ENCODE measurements around the gene CSNK1A1.
A peak's percentile ranks its signal among the peaks of the same experiment; 100 is the strongest.
"Not testable (repeated sequence)": the region's sequence is repeated elsewhere in the genome, so short reads cannot be mapped to it uniquely, and the experiment has no call there.

The CSNK1A1 gene

DNA sequence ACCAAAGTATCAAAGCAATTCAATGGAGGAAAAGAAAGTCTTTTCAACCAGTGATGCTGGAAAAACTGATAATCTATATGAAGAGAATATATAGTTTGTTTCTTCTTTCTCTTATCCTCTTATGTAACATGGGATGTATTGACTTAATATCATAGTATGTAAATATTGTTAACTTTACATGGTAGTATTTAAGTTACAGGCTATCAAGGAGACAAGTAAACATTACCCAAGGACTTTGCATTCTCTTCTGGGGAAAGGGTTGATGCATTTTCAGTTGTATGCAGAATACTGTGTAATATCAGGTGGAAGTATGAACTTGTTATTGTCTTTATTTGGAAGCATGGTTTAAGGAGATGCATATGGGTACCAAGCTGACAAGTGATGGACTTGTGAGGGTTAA is 20.9 kb upstream of the CSNK1A1 start:
- DNase-seq, result no peak

DNA sequence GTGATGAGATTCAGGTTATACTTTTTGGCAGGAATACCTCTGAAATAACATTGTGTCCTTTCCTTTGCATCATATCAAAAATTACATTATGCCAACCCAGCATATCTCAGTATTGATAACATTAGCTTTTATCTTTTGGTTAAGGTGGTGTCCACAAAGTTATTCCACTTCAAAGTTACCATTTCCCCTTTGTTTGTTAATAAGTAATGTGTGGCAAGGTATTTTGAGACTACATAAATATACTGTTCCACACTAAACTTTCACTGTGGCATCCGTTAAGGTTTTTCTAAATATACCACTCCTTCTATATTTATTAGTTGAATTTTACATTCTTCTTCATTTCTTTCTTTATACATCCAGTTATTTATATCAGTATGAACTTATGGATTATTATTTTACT is 16.0 kb upstream of the CSNK1A1 start:
- DNase-seq, result no peak

DNA sequence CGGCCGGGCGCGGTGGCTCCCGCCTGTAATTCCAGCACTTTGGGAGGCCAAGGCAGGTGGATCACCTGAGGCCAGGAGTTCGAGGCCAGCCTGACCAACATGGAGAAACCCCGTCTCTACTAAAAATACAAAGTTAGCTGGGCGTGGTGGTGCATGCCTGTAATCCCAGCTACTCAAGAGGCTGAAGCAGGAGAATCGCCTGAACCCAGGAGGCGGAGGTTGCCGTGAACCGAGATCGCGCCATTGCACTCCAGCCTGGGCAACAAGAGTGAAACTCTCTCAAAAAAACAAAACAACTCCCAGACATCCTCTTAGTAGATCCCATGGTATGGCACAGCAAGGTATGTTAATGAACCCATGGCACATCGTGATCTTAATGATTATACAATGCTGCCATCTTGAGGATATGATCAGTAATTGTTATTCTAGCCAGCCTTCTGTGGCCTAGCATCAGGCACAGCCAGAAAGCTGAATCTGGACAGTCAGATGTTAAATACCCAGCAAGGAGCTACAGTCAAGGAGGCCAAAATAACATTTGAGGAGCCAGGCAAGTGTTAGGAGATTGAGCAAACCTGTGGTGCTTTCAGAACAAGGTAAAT is 13.4 kb upstream of the CSNK1A1 start:
- DNase-seq, result not testable (repeated sequence)

DNA sequence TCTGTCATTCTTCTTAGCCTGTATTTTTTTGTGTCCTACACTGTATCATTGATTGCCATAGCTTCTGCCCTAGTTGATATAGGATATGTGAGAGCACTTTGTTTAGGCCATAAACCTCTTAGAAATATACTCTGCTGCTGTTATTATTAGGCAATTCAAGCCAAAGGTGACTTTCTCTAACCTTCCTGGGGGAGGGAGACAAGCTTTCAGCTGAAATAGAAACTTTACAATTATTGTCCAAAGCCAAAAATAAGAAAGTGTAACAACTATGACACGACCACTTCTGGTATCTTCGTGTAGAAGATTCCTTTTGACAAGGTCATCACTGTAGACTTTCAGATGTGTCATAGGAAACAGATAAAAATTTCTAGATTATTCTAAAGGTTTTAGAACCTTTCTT is 12.2 kb upstream of the CSNK1A1 start:
- no peak for DNase-seq

DNA sequence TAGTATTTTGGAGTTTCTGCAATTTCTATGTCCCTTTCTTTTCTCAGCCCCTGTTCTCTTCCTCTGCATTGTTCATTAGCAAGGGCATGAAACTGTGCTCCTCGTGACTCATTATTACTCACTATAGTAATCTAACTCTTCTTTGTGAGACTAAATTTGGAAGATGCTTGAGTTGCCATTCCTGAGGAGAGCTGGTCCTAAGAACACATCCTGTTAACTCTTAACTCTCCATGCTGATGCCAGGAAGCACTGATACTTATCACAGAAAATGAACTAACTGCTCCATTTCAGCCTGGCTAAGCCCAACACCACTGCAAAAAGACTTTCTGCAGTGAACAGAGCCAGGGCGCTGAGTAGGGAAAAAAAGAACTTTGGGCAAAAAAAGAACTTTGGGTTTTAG is 10.6 kb upstream of the CSNK1A1 start:
- no peak for DNase-seq

DNA sequence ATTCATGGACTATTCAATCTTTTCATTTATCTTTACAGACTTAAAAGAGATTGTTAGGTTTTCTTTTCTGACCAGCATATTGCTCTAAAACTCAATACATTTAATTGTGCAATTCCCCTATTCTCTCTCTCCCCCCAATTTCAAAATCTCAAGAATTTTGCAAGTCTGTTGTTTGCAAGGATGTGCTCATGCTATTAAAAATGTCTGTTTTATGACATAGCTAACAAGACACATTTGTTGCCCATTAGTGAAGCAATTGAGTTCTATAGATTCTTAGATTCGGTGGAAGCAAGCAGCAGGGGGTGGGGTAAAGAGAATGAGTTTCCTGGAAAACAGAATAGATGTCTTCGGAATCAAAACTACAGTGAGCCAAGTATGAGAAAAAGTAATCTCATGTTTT is 8.5 kb upstream of the CSNK1A1 start:
- DNase-seq, result no peak

DNA sequence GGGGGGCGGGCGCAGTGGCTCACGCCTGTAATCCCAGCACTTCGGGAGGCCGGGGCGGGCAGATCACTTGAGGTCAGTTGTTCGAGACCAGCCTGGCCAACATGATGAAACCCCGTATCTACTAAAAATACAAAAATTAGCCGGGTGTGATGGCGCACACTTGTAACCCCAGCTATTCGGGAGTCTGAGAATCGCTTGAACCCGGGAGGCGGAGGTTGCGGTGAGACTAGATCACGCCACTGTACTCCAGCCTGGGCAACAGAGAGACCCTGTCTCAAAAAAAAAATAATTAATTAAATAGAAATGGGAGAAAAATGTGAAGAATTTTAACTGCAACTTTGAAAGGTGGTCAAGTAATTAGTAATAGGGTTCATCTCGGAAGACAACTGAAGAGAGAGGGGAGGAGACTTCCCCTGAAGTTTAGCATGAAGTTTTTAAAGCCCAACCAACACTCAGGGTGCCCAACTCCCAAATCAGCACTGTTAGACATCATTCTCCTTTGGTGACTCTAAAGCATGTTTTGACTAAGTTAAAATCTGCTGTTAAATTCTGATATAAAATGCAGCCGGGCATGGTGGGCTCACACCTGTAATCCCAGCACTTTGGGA is 1.4 kb upstream of the CSNK1A1 start:
- no peak for DNase-seq

DNA sequence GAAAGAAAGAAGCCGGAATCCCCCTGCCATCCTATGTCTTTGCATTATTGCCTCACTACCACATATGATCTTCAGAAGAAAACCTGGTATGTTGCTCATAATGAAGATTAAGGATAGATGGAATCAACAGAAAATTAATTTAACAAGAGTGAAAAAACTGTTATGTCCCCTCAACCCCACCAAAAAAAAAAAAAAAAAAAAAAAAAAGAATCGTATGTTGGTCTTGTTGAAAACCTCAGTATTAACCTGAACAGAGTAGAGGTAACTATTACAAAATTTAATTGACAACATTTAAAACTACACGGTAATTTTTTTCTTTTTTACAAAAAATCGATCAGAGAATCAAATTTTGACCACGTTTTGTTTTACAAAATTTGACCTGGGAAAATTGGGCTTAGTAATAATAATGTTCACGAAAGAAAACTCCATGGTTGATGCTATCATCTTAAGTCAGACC is 827 bp upstream of the CSNK1A1 start:
- no peak for DNase-seq

DNA sequence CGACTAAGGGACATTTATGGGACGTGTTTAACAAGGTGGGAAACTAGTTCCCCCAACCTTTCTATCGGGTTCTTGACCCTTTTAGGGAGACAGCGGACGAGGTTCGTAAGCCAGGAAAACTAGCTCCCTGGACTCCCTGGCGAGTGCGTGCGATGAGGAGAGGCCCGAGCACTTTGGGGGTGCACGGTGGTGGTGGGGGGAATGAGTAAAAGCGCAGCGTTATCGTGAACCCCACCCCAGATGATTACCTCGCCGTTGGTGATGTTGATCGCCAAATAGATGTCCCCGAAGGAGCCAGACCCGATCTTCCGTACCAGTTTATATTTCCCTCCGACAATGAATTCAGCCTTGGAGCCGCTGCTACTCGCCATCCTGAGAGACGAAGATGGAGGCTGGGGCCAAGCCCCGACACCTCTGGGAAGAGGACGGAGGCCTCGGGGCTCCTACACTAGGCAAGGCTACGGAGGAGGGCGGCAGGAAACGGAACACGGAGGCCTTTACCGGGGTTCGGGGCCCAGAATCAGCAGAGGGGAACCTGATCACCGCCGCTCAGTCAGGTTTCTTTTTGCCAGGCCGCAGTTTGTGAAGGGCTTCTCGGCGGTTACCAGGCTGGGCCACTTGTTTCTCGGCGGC is 529 bp downstream of the CSNK1A1 start:
- DNase-seq, result no peak

DNA sequence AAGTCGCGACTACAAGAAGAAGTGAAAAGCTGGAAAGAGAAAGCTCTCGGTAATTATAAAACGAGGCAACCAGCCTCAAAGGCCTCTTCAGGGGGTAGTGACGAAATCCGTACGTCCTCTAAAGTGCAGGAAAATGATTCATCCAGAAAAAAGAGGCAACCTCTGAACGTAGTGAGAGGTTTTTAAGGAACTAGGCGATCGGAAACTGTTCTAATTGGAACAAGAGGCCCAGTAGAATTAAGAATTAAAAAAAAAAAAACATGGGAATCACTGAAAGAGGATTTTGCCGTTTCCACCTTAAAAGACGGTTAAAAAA is 1.0 kb downstream of the CSNK1A1 start:
- no peak for DNase-seq

DNA sequence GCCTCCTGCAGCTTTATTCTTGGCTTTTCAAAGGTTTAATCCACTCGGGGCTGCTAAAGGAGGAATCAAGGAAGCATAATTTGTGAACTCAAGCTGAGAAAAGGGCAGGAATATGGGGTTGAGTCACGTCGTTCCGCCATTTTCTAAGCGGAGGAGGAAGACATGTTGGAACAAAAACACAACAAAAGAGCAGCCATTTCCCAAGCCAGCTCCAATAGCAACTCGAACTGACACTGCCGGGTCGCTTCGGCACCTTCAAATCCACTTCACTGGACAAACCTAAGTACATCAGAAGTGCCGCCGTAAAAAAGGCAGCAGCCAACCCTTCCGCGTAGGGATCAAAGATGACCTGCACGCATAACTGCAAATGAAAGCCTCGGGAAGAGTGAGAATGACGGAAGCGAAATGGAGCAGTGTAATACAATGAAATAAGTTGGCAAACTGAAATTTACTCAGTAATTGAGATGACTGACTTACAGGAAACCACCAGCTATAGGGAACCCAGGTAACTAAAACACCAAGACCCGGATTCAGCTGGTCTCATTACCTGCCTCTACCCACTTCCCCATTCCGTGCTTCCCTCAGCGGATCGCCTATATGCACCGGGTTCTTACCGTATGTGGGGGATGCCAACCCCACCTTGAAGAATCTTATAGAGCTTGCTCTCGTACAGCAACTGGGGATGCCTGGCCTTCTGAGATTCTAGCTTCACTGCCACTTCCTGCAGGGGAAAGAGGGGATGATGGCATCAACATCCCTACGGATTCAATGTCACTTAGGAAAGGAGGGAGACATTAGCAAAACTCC is 1.6 kb downstream of the CSNK1A1 start:
- DNase-seq, result peak; percentile 13 to 18

DNA sequence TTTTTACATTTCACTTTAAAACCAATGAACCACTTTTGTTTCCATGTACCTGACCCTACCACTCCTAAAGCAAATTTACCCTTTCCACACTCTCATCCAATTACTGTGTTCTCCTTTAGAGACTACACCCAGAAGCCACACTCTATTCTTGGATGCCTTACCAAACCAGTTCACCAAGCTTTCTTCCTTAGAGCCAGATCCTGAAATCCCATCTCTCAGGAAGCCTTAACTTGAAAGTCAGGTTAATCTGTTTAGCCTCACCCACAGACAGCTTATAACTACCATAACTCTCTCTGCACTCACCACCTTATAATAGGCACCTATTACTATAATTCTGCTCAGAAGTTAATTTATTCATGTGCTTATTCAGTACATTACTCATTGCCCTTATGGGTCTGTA is 4.3 kb downstream of the CSNK1A1 start:
- no peak for DNase-seq

DNA sequence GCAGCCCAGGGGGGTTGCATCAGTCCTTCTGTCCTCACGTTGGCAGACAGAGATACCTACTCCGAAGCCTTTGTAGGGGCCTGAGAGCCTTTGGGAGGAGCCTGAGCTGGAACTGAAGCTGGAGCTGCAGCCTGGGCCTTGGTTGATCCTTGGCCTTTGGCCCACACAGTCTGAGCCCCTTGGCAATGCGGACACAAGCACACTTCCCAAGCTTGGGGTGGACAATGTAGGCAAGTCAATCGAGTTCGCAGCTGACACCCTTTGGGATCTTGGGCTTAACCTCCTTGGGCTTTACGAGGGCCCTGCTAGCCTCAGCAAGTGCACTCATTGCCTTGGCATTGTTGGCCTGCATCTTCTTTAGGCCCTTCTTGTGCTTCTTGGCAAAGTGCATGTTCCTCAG is 5.9 kb downstream of the CSNK1A1 start:
- DNase-seq, result no peak

DNA sequence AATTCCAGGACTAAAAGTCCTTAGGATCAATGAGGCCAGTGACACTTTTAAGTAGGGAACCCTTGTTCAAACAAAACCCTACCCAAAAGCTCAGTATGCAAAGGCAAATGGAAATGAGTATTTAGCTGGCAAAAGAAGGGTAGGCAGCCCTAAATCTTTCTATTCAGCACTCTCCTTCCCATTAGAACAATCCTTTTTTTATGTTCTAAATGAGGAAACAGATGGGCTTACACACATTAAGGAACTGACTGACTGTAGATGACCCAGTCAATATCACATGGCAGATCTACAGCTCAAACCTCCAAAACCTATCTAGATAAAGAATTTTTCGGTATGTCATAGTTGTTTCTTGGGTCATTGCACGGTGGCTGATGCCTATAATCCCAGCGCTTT is 7.2 kb downstream of the CSNK1A1 start:
- DNase-seq, result no peak

DNA sequence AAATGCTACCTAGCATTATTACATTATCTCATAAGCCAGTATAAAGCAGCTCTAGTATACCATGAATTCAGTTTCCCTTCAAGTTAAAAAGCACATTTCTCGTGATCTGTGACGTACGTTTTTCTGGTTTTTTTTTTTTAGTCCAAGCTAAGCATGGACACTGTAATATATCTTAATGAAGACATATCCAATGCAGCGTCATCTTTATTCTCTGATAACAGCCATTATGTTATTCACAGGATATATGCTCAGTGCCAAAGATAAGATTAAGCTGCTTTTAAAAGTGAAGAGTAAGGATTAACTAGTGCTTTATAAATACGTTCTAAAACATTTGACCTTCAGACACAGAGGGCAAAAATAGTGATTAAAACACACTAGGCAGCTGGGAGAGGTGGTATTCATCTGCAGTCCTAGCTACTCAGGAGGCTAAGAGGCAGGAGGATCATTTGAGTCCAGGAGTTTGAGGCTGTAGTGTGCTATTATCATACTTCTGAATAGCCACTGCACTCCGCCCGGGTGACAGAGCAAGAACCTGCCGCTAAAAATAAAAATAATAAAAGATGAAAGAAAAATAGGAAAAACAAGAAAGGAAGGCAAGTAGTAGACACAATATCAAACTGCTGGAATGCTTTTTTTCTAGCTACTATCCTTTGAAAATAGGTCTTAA is 7.7 kb downstream of the CSNK1A1 start:
- no peak for DNase-seq

DNA sequence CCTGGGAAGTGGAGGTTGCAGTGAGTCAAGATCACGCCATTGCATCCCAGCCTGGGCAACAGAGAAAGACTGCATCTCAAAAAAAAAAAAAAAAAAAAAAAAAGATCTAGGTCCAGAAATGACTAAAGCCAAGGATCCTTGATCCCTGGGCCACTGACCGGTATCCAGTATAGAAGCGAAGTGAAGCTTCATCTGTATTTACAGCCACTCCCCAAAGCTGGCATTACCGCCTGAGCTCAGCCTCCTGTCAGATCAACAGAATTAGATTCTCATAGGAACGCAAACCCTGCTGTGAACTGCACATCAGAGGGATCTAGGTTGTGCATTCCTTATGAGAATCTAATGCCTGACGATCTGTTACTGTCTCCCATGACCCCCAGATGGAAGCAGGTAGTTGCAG is 9.3 kb downstream of the CSNK1A1 start:
- no peak for DNase-seq

DNA sequence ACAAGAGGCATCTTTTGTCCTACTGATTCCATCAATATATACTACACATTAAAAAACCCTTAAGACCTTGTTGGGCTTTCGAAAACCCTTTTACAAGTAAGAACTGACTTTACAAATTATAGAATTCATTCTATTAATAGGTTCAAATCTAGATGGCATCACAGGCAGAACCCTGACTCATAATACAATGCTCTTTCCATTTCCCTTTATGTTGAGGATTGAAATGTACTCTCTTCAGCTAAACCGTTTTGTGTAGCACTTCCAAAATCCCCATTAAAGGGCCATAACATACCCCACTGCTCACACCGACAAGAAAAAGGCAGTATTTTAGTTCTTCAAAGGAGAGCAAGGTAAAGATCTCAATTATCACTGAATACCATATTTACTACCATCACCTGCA is 11.2 kb downstream of the CSNK1A1 start:
- no peak for DNase-seq

DNA sequence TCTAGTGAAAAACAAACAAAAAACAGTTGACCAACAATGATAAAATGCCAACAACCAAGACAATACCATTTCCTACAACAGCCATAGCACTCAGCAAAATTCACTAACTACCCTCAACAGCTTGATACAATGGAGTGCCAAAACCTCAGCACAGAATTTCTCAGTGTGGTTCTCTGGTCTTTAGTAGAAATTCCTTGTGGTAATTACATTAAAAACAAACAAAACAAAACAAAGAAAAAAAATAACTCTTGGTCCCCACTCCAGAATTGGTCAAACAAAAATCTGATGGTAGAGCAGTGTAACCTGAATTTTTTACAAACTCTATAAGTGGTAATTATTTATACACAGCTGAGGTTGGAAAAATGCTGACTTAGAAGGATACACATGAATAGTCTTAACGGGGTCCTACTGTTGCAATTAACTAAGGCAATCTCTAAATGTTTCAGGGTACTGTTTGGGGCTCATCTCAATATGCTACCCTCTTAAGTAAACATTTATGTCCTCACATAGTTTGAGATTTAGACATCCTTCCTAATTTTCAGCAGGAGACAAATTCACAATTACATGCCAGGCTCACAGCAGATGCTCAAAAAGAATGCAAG is 13.8 kb downstream of the CSNK1A1 start:
- no peak for DNase-seq

DNA sequence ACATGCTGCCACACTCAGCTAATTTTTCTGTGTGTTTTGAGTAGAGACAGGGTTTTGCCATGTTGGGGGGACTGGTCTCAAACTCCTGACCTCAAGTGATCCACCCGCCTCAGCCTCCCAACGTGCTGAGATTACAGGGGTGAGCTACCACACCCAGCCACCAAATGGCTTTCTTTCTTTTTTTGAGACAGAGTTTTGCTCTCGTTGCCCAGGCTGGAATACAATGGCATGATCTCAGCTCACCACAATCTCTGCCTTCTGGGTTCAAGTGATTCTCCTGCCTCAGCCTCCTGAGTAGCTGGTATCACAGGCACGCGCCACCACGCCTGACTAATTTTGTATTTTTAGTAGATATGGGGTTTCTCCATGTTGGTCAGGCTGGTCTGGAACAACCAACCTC is 15.5 kb downstream of the CSNK1A1 start:
- DNase-seq, result not testable (repeated sequence)

DNA sequence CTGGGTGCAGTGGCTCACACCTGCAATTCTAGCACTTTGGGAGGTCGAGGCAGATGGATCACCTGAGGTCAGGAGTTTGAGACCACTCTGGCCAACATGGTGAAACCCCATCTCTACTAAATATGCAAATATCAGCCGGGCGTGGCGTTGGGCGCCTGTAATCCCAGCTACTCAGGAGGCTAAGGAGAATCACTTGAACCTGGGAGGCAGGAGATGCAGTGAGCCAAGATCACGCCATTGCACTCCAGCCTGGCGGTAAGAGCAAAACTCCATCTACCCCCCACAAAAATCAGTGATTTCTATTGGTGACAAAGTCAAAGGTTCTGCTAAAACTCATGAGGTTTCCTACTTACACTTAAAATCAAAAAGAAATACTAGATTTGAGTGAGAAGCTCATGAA is 18.8 kb downstream of the CSNK1A1 start:
- DNase-seq, result no peak

DNA sequence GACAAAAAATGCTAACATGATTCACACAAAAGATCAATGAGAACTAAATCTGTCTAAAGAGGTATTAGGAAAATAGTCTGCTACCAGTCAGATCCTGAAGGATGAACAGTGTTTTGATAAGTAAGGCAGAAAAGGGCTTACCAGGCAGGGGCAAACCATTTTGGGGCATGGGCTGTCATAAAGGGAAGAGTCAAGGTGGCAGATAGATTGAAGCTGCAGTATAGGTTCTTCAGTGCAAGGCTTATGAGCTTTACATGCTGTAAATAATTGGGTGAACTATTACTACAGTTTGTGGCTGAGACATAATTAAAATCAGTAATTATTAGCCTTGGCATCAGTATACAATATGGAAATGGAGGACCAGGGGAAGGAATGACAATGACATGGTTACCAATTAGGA is 21.8 kb downstream of the CSNK1A1 start:
- no peak for DNase-seq

DNA sequence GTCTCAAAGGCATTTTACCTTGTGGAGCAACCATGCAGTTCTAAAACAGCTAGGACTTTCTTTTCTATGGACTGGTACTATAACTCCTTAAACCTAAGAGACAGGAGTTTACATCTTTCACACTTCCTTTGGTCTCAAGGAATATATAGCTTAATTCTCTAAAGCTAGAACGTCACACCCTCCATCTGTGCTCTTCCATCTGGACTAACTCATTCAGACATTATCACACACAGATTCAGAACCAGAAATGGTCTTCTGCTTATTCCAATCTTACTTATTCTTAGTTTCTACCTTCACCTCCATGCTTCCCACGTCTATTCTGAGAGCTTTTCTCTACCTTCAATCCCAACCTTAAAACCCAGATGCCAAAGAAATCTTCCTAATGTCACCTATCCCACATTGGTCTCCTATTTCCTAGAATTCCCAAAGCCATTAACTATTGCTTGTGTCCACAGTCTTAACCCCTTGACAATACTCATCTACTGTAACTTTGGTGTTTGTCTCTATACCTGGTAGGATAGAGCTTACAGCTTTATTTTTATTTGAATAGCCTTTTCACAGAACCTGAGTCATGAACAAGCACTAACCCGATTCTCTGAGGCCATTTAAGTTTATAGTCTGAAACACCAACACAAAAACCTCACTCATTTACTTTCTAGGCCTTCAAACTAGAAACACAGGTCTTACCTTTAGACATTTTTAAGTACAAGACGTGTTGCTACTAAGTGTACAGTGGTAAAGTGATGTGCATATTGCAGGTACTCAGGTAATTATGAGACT is 22.8 kb downstream of the CSNK1A1 start:
- no peak for DNase-seq
